ENCODE data around the gene MAEL.

The MAEL gene

GRCh38 chr1:167057241-167057688, 68.2 kb downstream of the MAEL start:
- DNase-seq = peak; percentile 50 to 62

GRCh38 chr1:167059045-167059808, 70.1 kb downstream of the MAEL start:
- peak; percentile 54 to 58 for DNase-seq

GRCh38 chr1:167059809-167060107, 70.7 kb downstream of the MAEL start:
- DNase-seq = no peak

GRCh38 chr1:167060141-167061072, 71.3 kb downstream of the MAEL start:
- DNase-seq = no peak

GRCh38 chr1:167061073-167061464, 72.0 kb downstream of the MAEL start:
- no peak for DNase-seq

GRCh38 chr1:167064621-167065020, 75.5 kb downstream of the MAEL start:
- DNase-seq = no peak

GRCh38 chr1:167065471-167065870, 76.4 kb downstream of the MAEL start:
- no peak for DNase-seq

- peak; percentile 40 to 58 for DNase-seq
Measured at GRCh38 chr1:167066333-167067122, 77.4 kb downstream of the MAEL start.

GRCh38 chr1:167067904-167068303, 78.8 kb downstream of the MAEL start:
- no peak for DNase-seq

- no peak for DNase-seq
Measured at GRCh38 chr1:167068761-167069160, 79.7 kb downstream of the MAEL start.

GRCh38 chr1:167071286-167071685, 82.2 kb downstream of the MAEL start:
- no peak for DNase-seq

Data from AML-193 (cell line).